GM12864 (cell line): ENCODE measurements around the gene CDR2.

ENCODE experiments used
- DNase-seq: peaks from one replicate; pipeline ENCODE4 v3.0.0-alpha.2; 2011; ENCODE audit warnings: low read depth
- H3K4me3 ChIP-seq: 2 replicates; pipeline ENCODE4 v1.5.1; 2011; ENCODE audit warnings: mild to moderate bottlenecking, low read depth, low read length, control low read depth
- TF ChIP-seq, protein P1 (sequence below): IDR thresholded peaks from 2 replicates; pipeline ENCODE4 v1.5.1; 2011; ENCODE audit warnings: low read depth, mild to moderate bottlenecking, moderate library complexity, low read length, control low read depth, inconsistent platforms; ENCODE audit errors: missing control alignments

CDR2 gene

DNA sequence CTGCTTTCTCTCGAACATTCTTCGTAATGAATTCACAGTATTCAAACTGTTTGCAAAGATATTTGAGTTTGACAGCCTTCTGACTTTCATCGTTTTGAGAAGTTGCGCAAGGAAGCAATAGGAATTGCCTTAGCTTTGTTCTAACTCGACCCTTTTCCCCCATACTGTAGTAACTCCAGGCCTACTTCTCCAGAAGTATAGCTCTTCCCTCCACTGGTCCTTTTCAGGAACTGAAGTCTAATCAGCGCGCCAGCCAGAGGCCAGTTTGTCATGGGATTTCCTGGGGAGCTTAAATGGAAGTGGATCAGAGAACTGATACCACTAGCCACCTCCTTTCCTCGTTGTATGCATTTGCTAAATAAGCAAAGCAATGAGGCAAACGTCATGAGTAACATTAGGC lies 27.9 kb downstream of the CDR2 start:
- TF ChIP-seq, protein P1, sequence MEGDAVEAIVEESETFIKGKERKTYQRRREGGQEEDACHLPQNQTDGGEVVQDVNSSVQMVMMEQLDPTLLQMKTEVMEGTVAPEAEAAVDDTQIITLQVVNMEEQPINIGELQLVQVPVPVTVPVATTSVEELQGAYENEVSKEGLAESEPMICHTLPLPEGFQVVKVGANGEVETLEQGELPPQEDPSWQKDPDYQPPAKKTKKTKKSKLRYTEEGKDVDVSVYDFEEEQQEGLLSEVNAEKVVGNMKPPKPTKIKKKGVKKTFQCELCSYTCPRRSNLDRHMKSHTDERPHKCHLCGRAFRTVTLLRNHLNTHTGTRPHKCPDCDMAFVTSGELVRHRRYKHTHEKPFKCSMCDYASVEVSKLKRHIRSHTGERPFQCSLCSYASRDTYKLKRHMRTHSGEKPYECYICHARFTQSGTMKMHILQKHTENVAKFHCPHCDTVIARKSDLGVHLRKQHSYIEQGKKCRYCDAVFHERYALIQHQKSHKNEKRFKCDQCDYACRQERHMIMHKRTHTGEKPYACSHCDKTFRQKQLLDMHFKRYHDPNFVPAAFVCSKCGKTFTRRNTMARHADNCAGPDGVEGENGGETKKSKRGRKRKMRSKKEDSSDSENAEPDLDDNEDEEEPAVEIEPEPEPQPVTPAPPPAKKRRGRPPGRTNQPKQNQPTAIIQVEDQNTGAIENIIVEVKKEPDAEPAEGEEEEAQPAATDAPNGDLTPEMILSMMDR, result no peak
- no peak for DNase-seq
- no peak overlapping the region for H3K4me3 ChIP-seq

DNA sequence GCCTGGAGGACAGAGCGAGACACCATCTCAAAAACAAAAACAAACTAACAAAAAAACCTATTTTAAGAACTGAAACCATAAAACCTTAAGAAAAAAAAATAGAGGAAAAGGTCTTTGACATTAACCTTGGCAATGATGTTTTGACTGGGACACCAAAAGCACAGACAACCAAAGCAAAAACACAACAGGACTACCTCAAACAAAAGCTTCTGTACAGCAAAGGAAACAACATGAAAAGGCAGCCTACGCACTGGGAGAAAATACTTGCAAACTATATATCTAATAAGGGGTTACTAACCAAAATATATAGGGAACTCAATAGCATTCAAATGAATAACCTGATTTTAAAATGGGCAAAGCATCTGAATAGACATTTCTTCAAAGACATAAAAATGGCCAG lies 32.3 kb downstream of the CDR2 start:
- no peak overlapping the region for H3K4me3 ChIP-seq
- no peak for DNase-seq
- TF ChIP-seq, protein P1, result no peak

DNA sequence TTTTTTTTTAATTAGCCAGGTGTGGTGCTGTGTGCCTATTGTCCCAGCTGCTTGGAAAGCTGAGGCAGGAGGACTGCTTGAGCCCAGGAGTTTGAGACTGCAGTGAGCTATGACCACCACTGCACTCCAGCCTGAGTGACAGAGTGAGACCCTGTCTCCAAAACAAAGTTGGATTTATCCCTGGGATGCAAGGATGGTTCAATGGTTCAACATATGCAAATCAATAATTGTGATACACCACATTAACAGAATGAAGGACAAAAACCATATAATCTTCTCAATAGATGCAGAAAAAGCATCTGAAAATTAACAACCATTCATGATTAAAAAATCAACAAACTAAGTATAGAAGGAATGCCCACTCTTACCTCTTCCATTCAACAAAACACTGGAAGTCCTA lies 33.5 kb downstream of the CDR2 start:
- DNase-seq, result no peak
- TF ChIP-seq, protein P1, result no peak

DNA sequence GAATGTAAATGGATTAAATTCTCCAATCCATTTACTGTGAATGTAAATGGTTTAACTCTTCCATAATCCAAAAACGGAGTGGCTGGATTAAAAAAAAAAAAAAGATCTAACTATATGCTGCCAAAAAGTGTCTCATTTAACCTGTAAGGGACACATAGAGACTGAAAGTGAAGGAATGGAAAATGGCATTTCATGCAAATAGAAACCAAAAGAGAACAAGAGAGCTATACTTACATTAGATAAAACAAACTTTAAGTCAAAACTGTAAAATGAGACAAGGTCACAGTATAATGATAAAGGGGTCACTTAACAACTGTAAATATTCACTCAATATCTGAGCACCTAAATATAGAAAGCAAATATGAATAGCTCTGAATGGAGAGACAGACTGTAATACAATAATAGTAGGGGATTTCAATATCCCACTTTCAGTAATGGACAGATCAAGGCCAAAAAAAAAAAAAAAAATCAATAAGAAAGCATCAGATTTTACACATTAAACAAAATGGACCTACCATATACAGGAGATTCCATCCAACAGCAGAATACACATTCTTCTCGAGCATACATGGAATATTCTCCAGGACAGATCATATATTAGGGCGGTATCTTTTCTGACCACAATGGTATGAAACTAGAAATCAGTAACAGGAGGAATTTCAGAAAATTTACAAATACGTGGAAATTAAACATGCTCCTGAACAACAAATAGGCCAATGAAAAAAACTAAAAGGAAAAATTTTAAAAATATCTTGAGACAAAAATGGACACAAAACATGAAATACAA lies 36.4 kb downstream of the CDR2 start:
- no peak for DNase-seq
- H3K4me3 ChIP-seq, result no peak overlapping the region
- TF ChIP-seq, protein P1, result no peak

More for the DNA sequence above, 33.5 kb downstream of the CDR2 start:
- no peak overlapping the region for H3K4me3 ChIP-seq

DNA sequence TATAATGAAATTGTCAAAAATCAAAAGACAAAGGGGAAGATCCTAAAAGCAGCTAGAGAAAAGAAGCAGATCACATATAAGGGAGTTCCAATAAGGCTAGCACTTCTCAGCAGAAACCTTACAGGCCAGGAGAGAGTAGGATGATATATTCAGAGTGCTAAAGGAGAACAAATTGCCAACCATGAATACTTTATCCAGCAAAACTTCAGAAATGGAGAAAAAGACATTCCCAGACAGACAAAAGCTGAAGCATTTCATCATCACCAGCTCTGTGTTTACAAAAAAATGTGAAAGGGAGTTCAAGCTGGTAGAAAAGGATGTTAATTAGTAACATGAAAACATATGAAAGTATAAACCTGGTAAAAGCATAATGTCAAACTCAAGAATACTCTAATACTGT lies 37.4 kb downstream of the CDR2 start:
- no peak overlapping the region for H3K4me3 ChIP-seq
- TF ChIP-seq, protein P1, result no peak
- DNase-seq, result no peak

DNA sequence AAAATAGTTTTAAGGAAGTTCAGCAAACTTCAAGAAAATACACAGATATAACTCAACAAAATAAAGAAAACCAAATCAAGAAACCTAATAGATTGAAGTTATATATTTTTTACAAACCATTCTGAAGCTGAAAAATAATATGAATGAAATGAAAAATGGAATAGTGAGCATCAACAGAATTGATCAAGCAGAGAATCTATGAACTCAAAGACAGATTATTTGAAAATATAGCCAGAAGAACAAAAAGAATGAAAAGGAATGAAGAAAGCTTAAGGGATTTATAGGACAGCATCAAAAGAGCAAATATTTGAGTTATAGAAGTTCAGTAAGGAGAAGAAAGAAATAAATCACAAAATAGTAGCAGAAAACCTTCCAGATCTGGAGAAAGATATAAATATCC lies 37.8 kb downstream of the CDR2 start:
- no peak for DNase-seq
- H3K4me3 ChIP-seq, result no peak overlapping the region

More for the DNA sequence above, 37.8 kb downstream of the CDR2 start:
- TF ChIP-seq, protein P1, result no peak
